HG03460 (cell line): ENCODE data around the gene SERPINB5.
"Not testable (repeated sequence)": the region's sequence is repeated elsewhere in the genome, so short reads cannot be mapped to it uniquely, and the experiment has no call there.

Experiments
- ATAC-seq: cut with Tn5 transposase; IDR thresholded peaks from one replicate; pipeline ENCODE4 v1.9.1; 2021; ENCODE audit not compliant: unreplicated experiment

SERPINB5 gene, protein sequence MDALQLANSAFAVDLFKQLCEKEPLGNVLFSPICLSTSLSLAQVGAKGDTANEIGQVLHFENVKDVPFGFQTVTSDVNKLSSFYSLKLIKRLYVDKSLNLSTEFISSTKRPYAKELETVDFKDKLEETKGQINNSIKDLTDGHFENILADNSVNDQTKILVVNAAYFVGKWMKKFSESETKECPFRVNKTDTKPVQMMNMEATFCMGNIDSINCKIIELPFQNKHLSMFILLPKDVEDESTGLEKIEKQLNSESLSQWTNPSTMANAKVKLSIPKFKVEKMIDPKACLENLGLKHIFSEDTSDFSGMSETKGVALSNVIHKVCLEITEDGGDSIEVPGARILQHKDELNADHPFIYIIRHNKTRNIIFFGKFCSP

DNA sequence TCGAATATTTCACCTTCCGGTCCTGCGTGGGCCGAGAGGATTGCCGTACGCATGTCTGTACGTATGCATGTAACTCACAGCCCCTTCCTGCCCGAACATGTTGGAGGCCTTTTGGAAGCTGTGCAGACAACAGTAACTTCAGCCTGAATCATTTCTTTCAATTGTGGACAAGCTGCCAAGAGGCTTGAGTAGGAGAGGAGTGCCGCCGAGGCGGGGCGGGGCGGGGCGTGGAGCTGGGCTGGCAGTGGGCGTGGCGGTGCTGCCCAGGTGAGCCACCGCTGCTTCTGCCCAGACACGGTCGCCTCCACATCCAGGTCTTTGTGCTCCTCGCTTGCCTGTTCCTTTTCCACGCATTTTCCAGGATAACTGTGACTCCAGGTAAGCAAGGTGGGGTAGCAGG is at the start of gene SERPINB5:
SERPINB5 (plus strand) TSS at position 291 of the 400 bp plus-strand sequence. CDS start 7,471 bp downstream, outside the sequence.
- ATAC-seq: no peak

DNA sequence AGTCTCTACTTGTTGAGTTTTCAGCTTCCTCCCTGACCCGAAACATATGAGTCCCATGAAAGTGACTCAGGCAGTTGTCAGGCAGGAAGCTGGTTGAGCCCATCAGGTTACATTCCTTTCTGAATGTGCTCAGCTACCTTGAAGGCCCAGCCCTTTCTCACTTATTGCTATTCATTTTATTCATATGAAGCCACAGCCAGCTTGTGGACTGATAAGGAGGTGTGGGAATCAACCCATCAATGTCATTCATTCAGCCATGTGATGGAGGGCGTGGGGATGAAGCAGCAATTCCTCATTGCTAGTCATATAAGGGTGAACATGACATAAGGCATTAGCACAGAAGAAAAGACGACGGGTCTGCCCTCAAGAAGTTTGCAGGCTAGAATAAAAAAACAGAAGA is 49.2 kb upstream of the SERPINB5 start:
- no peak for ATAC-seq

DNA sequence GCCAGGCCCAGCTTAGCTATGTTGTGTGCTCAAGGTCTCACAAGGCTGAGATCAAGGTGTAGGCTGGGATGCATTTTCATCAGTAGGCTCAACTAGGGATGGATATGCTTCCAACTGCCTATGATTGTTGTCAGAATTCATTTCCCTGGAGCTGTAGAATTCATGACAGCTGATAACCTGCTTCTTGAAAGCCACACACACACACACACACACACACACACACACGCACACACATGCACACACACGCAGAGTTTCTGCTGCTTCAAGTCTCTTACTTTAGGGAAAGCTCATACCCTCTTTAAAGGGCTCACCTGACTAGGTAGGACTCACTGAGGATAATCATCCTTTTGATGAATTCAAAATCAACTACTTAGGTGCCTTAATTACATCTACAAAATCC is 46.2 kb upstream of the SERPINB5 start:
- no peak for ATAC-seq

DNA sequence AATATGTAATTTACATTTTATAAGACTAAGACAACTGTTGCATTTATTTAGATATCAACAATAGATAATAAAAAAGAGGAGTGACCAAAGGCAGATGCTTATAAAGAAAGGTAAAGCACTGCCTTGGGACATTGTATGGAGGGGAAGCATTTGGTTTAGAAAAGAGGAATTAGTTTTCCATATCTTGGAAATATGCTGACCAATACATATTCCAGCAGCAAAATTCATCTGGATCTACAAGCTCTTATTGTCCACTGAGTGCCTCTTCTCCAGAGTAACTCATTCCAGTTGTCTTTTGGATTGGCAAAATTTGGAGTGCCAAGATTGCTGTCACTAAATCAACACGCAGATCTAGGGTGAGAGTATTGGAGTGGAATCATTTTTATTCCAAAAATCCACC is 45.6 kb upstream of the SERPINB5 start:
- no peak for ATAC-seq

DNA sequence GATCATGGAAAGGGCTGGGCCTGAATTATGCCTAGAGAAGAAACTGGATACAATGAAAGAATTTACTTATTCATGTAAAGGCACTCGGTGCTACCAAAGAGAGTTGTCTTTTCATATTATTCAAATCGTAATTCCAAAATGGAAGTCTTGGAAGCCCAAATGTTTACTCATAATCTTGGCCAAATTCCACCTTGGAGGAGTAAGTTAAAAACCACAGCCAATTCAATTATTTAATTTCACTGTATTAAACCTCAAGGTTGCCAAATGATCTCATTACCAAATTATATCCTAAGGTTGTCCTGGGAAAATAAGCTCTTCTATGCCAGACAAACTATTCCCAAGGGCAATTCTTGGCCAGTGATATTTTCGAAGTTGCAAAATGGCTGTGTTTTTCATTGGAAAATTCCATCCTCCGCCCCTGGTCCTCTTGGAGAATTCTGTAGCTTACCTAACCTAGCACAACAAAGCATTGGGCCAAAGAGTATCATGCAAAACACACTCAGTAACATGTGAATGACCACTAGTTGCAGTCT is 43.4 kb upstream of the SERPINB5 start:
- no peak for ATAC-seq

DNA sequence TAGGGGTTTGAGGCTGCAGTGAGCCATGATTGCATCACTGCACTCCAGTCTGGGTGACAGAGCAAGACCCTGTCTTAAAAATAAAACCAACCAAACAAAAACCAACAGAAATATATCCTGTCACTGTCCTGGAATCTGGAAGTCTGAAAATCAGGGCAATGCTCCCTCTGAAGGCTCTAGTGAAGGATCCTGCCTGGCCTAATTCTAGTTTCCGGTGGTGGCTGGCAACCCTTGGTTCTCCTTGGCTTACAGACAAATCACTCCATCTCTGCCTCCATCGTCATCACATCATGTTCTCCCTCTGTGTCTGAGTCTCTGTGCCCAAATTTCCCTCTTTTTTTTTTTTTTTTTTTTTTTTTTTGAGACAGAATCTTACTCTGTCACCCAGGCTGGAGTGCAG is 38.6 kb upstream of the SERPINB5 start:
- ATAC-seq: no peak

DNA sequence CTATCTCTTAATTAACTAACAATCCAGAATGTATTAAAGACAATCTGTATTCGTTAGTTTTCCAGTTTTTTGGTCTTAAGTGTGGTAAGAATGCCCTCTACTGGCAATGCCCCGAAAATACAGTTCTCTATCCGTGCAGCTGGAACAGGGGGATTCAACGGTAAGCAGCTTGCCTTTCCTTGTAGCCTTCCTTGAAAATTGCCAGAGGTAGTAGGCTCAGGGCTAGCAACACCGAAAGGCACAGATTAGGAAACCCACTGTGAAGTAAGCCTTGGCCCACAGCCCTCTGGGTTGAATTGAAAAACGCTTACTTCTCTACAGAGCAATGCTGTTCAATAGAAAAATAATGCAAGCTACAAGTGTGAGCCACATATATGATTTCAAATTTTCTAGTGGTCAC is 37.4 kb upstream of the SERPINB5 start:
- ATAC-seq: peak; percentile 52

DNA sequence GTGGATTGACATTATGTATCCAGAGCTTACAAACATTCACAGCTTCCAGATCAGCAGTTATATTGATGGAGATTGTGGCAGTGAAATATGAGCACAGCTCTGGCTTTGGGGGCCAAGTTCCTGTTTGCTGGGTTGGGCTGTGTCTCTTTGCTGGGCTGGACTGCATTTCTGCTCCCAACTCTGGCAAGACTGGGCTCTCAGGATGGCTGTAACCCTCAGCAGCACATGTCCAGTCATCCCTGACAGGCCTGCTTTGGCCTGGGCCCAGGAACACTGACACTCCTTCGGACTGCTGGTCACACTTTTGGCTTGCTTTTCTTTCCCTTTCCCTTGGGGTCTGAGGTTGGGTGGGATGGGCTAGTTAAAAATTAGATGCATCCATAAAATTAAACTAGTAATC is 36.5 kb upstream of the SERPINB5 start:
- ATAC-seq: no peak

DNA sequence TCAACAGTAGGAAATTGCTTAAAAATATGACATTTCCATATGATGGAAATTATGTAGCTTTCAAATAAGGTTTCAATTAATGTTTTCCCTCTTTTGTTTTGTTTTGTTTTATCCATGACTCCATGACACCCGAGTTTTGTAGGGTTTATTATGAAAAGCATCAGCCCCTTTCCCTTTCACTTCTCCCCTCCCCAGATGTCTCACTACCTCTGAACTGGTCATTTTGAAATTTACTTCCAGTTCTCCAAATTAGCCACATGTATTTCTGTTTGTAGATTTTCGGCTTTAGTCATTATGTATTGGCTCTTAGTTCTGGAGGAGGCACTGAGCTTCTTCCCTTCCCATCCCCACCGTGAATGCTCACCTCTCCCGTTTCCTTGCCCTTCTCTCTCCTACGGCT is 35.9 kb upstream of the SERPINB5 start:
- ATAC-seq: no peak

DNA sequence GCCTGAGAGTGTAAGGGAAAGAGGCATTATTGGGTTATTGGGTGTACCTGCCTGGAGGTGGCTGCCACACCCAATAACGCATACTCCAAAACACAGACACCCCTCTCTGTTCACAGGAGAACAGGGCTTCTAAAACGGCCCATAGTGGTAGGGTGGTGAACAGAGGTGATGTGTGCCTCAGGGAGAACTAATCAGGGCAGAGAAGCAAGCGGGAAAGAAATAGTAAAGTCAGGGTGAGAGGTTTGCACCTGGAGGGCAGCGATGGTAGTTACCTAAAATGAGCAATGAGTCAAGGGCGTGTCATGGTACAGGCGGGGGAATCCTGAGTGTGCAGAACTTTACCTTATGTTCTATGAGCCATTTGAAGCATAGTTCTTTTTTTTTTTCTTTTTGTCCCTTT is 32.9 kb upstream of the SERPINB5 start:
- no peak for ATAC-seq

DNA sequence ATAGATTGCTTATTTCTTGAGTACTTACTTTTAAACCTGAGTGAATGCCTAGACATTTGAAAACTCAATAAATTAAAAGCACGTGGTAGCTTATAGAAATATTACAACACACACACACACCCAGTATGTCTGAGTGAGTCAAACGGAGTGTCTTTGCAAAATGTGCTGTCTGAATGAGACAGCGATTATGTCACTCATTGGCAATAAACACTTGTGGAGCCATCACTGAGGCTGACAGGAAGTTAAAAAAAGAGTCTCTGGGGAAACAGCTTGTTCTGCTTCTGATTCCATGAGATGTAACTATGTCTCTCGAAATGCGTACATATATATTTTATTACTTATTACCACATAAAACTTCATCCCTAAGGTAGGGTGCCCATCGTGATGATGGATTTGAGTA is 32.2 kb upstream of the SERPINB5 start:
- ATAC-seq: no peak

DNA sequence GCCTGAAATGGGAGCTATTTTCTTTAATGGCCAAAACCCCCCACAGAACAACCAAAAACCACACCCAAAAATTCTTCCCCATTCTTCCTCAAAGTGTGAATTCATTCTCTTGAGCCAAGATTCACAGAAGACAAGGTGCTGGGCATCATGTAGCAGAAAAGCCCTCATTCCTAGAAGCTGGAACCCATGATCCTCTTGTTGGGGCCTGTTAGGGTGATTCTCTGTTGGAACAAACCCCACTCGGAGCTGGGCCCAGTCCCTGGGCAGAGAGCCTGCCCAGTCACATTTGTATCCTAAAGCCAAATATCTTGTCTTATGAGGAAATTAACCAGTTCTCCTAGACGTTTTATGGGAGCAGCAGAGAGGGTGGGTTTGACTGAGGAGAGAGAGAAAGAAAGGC is 31.7 kb upstream of the SERPINB5 start:
- ATAC-seq: no peak

DNA sequence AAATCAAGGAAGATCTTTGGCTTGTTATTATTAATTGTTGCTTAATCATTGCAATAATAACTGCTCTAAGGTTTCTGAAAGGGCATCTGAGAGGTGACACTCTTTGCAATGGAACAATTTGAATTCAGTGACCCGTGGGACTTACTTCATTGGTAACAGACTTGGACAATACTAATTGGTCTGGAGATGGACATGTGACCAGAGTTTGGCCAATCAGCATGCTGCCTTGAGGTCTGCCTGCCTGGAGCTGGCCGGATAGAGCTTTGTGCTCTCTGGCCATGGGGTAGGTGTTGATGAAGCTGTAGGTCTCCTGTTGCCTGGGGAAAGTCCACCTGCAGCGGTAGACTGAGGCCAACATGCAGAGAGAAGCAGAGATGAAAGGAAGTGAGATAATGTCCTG is 30.5 kb upstream of the SERPINB5 start:
- ATAC-seq: no peak

DNA sequence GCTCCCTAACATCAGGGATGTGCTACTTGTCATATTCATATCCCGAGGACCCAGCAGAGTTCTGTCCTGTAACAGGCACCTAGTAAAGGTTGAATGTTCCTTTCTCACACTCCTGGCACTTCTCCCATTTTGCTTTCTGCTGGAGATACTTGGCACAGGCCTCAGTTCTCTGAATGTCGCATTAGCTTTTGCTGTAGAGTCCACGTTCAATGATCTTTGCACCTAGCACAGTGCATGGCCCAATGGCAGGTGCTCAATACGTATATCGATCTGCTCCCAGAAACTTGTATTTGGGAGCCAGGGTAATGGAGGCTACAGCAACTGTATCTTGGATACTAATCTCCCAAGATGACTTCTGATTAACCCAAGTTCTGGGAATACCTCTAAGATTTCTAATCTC is 29.7 kb upstream of the SERPINB5 start:
- ATAC-seq: no peak

DNA sequence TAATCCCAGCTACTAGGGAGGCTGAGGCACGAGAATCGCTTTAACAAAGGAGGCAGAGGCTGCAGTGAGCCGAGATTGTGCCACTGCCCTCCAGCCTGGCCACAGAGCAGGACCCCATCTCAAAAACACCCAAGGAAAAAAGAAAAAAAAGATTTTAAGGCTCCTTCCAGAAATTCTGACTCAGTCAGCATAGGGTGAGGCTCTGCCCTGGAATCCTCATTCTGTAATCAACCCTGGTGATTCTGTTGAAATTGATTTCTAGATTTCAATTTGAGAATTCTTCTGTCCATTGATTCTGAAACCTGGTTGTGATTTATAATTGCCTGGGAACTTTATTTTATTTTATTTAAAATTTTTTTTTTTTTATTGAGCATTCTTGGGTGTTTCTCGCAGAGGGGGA is 27.3 kb upstream of the SERPINB5 start:
- no peak for ATAC-seq

DNA sequence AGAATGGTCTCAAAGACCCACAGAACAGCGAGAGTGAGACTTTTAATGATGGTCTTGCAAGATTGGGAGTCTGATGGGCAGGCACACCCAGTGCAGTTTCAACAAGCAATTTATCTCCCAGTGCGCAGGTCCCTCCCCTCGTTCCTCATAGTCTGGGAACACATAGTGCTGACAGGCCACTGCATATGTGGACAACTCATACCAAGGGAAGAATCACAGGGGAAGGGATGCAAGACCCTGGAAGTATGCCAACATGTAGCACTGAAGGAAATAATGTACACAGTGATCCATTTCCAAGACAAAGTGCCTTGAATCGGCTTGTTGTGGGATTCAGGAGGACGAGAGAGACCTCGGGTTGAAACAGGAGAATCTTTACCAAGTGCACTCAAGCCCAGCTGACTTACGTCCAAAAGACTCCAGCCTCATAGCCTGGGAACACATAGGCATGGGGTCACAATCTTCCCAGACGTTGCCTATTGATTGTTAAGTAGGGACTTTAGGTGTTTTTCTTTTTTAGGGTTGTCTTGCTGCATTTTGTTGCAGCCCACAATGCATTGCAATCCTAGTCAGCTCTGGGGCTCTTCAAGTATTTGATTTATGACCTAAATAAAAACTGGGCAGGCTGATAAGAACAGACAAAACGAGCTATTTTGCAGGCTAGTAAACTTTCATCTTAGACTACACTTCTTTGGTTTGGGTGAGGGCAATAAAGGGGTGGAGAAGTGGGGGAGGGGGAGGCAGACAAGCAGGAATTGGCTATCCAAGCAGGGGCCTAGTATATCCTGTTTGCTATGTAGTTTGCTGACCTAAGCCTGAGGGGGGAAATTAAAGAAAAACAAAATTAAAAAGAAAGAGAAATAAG is 24.7 kb upstream of the SERPINB5 start:
- no peak for ATAC-seq

DNA sequence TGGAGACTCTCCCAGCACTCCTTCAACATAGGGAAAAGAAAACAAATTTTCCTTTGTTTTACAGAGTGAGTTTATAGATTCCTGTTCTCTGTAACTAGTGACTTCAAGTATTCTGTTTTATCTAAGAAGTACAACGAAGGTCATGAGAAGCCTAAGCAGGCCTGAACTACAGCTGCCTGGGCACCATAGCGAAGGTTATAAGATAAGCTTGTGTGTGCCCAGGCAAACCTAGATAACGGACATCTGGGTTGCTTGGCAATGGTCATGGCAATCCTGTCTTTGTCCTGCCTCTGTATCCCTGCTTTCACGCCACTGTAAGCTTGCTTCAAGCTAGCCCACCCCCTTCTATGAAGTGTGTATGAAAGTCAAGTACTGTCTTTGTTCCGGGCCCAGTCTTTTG is 24.0 kb upstream of the SERPINB5 start:
- not testable (repeated sequence) for ATAC-seq

DNA sequence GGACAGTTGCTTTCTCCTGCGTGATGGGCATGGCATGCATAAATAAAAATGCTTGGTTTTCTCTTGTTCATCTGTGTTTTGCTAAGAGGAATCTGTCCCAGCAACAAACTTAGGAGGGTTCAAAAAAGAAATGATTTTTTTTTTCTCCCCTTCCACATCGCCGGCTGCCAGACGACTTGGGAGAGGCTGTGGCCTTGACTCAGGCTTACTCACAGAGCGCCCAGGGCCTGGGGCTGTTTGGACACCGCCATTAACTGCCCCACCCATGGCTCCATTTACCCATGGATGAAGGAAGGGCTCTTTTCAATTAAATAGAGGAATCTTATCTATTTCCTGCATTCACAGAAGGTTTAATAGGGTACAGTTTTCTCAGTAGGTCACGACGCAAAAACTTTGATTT is 22.3 kb upstream of the SERPINB5 start:
- ATAC-seq: no peak

DNA sequence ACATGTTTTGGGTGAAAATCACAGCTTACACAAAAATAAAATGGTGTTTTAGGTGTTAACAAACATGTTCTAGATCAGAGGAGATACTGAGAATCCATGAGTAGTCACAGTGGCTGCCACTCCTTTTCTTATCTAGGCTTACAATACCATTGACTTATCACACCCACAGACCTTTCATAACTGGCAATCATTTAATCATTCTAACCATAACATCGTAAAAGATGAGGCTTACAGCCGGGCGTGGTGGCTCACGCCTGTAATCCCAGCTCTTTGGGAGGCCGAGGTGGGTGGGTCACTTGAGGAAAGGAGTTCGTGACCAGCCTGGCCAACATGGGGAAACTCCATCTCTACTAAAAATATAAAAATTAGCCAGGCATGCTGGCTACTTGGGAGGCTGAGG is 18.8 kb upstream of the SERPINB5 start:
- no peak for ATAC-seq

DNA sequence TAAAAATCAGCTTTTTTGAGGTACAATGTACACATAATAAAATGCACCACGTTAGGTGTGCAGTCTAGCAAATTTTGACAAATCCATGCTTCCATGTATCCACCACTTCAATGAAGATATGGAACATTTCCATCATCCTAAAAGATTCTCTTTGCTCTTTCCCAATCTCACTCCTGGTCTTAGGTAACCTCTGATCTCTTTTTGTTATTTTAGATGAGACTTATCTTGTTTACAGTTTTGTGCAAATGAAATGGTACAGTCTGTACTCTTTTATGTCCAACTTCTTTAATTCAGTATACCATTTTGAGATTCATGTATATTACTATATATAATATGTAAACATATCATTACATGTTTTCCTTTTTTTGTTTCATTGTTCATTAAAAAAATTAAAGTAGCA is 16.3 kb upstream of the SERPINB5 start:
- ATAC-seq: no peak

DNA sequence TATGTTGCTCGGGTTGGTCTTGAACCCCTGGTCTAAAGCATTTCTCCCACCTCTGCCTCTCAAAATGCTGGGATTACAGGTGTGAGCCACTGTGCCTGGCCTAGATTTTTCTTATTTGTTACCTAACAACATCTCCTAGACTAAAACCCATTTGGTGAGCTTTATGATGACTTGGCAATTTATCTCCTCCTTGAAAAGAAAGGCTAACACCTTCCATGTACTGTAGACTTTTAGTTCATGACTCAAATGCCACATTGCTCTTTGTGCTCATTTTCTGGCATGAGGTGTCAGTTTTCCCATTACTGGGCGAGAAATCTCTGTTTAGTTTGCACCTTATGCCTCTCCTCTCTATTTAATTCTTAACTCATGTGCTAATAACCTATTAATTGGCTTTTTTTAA is 12.3 kb upstream of the SERPINB5 start:
- ATAC-seq: no peak

DNA sequence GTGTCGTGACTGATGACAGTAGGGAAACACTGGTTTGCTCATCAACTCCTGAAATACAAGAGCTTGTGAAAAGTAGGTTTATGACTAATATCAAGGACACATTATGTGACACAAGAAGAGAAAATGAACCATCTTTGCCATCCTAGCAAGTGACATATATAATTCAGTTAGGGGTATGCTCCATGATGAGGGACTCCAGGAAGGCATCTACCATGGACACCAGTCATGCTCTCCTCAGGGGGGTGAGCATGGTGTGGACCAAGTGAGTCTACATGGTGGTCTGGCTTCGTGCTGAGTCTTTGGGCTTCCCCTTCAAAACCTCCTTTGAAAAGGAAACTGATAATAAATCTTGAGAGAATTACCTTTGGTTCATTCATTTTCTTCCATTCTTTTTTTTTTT is 11.7 kb upstream of the SERPINB5 start:
- ATAC-seq: no peak
